Right ventricle myocardium inferior (tissue), 1 donor: Measurements from ENCODE around the gene ATP5F1D. TPM values are rescaled to one million over a fixed set of nuclear protein-coding genes. Genes with fewer than 3 reads are reported as not detected.

ENCODE experiments used
- ATAC-seq: fragments of 200-7000 bp; cut with Tn5 transposase; one replicate; pipeline ENCODE4 v1.9.1; 2020; ENCODE audit warnings: mild to moderate bottlenecking, moderate library complexity
- DNase-seq: peaks from one replicate; pipeline ENCODE4 v3.0.0; 2021; ENCODE audit errors: missing footprints
- intact Hi-C: fragments of 100-400 bp; cut with DNase I; formaldehyde crosslinking; loops from one replicate; pipeline ENCODE4 v1.11.0; 2022
- total RNA-seq: library from RNA; stranded (reverse); fragmentation: NEBNext Ultra II Directional; extraction: Animal tissue kit (Norgen Biotek cat#: 25700); gene quantifications from one replicate; pipeline ENCODE4 v1.2.1, GENCODE V29; 2021
- donor health status: DM: no; HTN: yes; CAD: no; lungs with severe emphysema.

ATP5F1D gene
- total RNA-seq, 1 donor from 2014 or later, result 656 TPM

DNA sequence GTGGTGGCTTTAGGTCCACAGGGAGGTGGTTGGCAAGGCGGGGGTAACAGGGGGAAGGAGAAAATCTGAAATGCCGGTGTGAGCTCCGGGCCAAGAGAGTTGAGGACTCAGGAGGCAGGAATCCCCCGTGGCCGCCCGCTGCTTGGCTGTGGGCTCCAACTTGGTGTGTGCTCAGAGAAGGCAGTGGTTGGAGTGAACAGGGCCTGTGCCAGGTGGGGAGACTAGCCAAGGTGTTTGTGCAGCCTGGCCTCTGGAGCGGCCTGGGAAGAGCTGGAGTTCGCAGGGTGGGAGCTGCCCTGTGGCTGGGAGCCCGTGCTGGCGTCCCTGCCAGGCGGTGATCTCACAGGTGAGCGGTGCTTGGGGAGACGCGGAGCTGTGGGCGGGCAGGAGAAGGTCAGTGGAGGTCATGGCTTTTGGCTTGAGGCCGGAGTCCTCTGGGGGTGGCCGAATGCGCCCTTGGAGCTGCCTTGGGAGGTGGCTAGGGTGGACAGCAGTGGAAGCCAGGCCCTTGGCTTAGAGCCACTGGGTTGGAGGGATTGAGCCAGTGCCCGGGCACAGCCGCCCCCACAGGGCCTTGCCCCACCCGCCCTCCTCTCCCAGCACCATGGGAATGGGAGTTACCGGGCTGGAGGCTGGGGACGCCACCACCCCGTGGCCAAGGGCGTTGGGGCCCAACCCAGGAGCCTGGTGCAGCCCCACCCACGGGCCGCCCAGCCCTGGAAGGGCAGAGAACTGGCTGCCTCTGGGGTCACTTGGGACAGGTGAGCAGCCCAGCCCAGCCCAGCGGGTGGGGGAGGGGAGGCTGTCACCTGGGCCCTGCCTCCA, 20.5 kb downstream of the ATP5F1D start:
- DNase-seq (no peak), ATAC-seq (peak; percentile 15)
- intact Hi-C loops, result no loop called here

GRCh38 chr19:1262623-1263123, 21.1 kb downstream of the ATP5F1D start:
- intact Hi-C loops, result no loop called here

DNA sequence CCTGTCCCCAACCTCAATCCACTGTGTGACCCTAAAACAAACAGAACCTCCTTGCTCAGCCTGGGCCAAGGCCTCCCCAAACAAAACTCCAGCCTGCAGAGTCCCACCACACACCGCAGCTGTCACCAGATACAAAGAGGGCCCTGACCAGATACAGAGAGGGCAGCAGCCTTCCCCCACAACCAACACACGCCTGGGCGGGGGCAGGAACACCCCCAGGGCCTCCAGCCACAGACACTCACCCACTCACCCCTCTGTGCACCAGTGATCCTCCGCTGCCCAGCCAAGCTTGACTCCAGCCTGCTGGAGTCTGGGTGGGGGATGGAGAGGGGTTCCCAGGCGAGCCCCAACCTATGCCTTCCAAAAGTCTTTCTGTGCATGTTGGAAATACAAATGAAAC, 21.6 kb downstream of the ATP5F1D start:
- intact Hi-C loops, result no loop called here
- ATAC-seq (no peak), DNase-seq (no peak)

More at GRCh38 chr19:1262623-1263123, 21.1 kb downstream of the ATP5F1D start:
- ATAC-seq (no peak), DNase-seq (no peak)

- ATAC-seq (no peak), DNase-seq (no peak)
- intact Hi-C loops, result no loop called here
Measured at GRCh38 chr19:1264801-1265614, 23.5 kb downstream of the ATP5F1D start.

DNA sequence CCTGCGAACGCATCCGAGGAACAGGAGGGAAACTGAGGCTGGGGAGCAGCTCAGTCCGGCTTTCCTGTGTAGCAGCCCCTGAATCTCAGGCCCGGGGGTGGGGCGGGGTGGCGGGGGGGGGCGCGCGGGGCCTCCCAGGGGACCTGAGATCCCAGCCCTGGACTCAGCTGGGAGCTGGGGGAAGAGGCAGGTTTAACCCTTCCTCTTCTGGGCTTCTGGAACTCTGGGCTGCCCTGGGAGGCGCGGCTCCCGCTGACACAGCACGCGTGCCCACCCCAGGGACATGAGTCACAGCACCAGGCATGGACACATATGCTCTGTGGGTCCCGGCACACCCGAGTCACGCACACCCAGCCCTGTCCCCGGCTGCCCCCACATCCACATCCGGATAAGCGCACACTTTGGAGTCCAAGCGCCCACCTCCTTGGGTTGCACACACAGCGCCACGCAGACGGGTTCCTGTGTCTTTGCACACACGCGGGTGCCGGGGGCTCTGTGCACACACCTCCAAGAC, 24.1 kb downstream of the ATP5F1D start:
- ATAC-seq (peak; percentile 6), DNase-seq (no peak)
- intact Hi-C loops, result loop anchor here (1.0 to 2.0 kb wide), 2 partner anchors 16 to 49 kb away; no protein-coding TSS in a partner anchor

DNA sequence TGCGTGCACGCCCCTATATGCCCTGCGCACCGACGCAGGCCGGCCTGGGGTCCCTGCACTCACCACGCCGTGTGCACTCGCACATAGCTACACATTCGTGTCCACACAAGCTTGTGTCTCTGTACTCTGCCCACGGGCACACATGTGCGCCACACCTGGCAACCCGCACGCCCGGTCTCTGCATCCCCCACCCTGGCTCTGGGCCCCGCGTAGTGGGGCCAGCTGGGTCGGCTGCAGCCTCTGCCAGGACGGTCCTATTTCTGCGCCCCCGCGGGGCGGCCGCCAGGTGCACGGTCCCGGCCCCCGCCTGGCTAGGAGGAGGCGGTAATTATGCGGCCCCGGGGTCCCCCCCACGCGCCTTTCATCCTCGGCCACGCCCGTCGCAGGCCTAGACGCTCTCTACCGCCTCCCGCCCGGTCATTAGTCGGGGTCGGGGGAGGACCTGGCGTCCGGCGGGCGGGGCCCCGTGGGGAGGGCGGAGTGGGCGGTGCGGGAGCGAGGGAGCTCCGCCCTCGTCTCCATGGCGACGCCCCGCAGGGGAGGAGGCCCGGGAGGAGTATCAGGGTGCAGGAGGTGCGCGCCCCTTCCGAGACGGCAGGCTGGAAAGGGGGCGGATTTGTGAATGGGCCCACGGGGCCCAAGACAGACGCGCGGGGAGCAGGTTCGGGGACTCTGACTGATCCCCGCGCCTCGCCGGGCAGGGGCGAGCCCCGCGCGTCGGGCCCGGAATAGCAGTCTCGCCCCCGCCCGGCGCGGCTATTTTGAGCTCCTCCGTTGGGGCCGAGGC, 24.8 kb downstream of the ATP5F1D start:
- intact Hi-C loops, result loop anchor here (1.0 to 2.0 kb wide), 2 partner anchors 17 to 50 kb away; no protein-coding TSS in a partner anchor
- DNase-seq (peak; percentile 96), ATAC-seq (peak; percentile 55)

DNA sequence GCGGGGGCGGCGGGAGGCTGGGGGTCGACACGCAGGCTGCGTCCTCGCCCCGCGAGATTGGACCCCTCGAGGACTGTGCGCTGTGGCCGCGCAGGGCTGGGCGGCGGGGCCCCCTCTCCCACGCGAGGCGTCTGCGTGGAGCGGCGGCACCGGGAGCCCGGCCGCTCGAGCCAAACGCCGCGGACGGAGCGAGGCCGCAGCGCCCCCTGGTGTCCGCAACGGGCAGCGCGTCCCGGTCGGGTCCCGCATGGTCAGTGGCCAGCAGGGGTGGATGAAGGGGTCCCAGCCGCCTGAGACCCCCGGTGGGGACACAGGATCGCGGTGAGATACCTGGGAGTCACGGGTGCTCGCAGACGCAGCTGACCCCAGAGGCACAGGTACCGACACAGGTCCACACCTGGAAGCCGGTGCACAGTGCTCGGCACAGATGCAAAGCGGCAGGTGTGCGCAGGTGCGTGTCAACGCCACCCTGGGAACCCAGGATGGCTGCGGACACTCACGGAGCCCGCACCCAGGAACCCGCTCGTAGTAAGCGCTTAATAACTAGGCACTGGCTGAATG, 25.4 kb downstream of the ATP5F1D start:
- intact Hi-C loops, result loop anchor here (1.0 to 2.0 kb wide), 3 partner anchors 18 to 50 kb away; no protein-coding TSS in a partner anchor
- ATAC-seq (peak; percentile 29), DNase-seq (peak; percentile 93)

DNA sequence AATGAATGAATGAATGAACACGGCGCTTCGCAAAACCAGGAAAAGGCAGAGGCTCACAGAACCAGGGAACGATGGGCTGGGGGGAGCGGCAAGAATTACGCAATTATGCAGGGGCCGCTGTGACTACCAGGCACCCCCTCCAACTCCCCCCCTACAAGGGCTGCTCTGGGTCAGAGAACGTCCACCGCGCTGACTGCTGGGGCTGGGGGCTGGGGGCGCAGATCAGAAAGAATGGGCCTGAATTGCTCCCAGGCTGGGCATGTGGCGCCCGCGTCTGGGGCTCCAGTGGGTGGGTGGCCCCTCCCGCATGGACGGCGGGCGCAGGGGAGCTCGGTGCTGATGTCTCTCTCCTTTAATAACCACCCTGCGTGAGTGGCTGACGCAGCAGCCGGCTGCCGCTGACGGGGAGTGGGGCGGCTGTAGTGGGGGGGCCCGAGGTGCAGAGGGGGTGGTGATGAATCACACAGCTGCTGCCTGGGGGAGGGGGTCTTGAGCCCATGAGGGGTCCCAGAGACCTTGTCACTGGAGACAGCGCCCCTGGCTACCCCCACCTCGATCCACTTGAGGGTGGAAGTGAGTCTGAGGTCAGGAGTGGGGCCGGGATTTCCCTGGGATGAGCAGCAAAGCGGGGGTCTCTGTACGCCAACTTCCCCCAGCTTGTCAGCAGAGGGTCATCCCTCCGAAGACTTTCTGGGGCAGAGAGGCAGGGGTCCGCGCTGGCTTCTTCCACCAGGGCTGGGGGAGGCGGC, 26.1 kb downstream of the ATP5F1D start:
- ATAC-seq, result no peak
- intact Hi-C loops, result loop anchor here (1.0 to 2.0 kb wide), 2 partner anchors 23 to 51 kb away; no protein-coding TSS in a partner anchor
- no peak for DNase-seq

DNA sequence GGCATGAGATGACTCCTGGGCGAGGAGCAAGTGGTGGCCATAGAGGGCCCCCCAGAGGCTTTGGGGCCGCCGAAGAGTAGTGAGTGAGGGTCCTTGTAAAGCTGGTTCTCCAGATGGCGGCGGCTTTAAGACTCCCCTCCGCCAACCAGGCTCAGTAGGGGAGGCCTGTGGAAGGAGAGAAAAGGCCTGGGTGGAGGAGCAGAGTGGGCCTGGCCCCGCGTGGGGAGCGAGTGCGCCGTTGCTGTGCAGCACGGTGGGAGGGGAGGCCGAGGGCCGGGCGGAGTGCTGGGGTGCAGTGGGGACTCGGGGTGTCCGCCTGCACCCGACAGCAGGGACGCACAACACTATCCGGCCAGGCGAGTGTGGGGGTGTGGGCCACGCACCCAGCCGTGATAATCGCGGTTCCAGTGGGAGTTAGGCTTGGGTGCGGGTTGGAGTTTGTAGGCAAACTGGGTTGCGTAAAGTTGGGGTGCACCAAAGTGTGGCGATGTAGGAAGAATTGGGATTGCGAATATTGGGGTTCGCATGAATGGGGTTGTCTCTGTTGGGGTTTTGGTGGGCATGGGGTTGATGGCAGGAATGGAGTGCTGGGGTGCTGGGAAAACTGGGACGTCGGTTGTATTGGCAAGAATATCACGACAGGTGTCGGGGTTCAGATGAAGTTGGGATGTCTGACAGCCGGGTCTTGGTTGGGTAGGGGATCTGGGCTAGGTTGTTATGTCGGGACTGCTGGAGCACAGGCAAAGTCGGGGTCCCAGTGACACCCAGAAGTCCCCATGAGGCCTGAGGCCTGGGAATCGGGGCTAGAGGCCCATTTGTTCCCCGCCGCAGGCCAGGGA, 26.9 kb downstream of the ATP5F1D start:
- DNase-seq, result no peak
- no peak for ATAC-seq
- intact Hi-C loops, result no loop called here

- peak; percentile 100 for DNase-seq
- intact Hi-C loops, result no loop called here
- ATAC-seq, result peak; percentile 83
Measured at GRCh38 chr19:1269065-1269477, 27.5 kb downstream of the ATP5F1D start, which contains the start of gene CIRBP. Gene CIRBP, plus strand, starts transcription at chr19:1269332. Its CDS starts 1,602 bp downstream, at chr19:1270934.

GRCh38 chr19:1269478-1270212, 28.1 kb downstream of the ATP5F1D start:
- DNase-seq, result peak; percentile 93
- intact Hi-C loops, result no loop called here
- ATAC-seq, result peak; percentile 38

- no peak for ATAC-seq
- DNase-seq, result no peak
- intact Hi-C loops, result no loop called here
Measured at GRCh38 chr19:1270213-1270853, 28.8 kb downstream of the ATP5F1D start.

- intact Hi-C loops, result no loop called here
- no peak for ATAC-seq
- DNase-seq, result no peak
Measured at GRCh38 chr19:1270854-1271527, 29.4 kb downstream of the ATP5F1D start.

DNA sequence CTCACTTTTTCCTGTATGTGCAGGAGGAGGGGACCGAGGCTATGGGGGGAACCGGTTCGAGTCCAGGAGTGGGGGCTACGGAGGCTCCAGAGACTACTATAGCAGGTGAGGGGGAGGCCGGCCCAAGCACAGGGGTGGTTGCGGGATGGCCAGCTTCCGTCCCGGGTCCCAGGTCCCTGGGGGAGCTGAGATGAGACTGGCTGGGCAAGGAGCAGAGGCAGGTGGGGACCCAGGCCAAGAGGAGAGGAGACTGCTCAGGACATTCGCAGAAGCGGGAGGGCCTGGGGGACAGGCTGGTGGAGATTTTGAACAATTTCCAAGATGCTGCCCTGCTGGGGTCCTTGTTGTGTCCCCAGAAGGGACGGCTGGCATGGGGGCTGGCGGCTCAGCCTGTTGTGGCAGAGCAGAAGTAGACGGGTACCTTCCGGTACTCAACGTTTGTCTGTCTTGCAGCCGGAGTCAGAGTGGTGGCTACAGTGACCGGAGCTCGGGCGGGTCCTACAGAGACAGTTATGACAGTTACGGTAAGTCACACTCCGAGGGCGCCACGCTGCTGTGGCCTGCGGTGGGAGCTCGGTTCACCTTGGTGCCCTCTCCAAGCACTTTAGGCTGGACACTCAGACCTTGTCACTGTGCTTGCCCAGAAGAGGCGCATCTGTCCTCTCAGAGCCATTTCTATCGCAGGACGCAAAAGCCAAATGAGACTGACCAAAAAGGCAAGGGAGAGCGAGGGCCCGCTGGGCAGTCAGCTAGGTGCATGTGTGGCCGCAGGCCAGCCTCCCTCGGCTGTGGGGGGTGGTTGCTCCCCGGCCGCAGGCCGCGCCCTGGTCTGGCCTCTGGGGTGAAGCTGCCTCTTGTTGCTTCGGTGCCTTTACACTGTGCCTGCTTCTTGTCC, 30.2 kb downstream of the ATP5F1D start:
- intact Hi-C loops, result no loop called here
- ATAC-seq (no peak), DNase-seq (no peak)
